Frontal cortex (tissue), 4 donors: ENCODE data around the gene MOSPD2. TPM values are rescaled to one million over a fixed set of nuclear protein-coding genes. Genes with fewer than 3 reads are reported as not detected.

Experiments used
- DNase-seq, 2 donors: peaks; one replicate each; pipeline ENCODE4 v3.0.0; 2012; ENCODE audit warnings: low spot score in 2 of 2
- FAIRE-seq: peaks from 2 replicates; lab custom pipeline; 2012; peaks lifted over from hg19 to GRCh38; lab: Jason Lieb, UNC
- total RNA-seq: library from RNA; depleted of rRNA; stranded (reverse); fragments of >200 nt; gene quantifications from one replicate; pipeline ENCODE4 v1.2.3, GENCODE V29; 2014
- donor health status: control.
- donor health status: control.
- donor health status: control.

Gene MOSPD2
- total RNA-seq, 1 donor from 2014 or later = 11.8 TPM

DNA sequence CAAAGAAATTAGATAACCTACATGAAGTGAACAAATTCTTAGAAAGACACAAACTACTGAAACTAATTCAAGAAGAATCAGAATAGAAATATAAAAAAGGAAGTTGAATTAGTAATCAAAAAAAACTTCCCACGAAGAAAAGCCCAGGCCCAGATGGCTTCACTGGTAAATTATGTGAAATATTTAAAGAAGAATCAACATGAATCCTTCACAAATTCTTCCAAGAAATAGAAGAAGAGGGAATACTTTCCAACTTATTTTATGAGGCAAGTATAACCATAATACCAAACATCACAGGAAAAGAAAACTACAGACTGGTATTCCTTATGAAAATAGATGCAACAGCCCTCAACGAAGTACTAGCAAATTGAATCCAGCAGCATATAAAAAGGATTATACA, 30.7 kb downstream of the MOSPD2 start:
- DNase-seq (no peak), FAIRE-seq (no peak)

DNA sequence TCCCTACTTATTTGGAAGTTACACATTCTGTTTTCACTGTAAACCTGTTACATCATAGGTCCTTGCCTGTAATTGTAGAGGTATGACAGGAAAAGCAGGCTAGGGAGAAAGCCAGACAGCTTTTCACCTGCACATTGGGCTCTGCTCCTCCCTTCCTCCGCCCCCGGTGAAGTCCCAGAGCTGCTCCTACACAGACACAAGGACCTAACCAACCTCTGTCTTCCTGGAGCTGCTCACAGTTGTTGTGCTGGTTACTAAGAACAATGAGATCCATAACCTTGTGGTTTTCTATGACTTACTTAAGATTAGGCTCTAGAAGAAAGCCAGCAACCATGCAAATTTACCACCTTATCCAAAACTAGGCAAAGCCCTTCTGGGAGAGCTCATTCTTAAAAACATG, 40.0 kb downstream of the MOSPD2 start:
- no peak for DNase-seq
- no peak for FAIRE-seq

DNA sequence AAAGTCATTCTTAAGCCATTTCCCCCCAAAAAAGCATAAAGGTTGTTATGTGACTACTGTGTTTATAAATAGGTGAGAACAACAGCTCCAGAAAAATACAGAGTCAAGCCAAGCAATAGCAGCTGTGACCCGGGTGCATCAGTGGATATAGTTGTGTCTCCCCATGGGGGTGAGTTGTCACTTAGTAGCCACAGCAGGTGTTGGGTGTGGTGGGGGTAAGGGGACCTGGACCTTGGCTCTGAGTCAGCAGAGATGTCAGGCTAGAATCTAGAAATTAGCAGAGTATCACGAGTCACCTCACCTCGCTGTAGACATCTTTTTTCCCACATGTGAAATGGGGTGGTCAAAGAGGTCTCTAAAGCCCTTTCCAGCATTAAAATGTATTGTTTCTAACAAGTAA, 42.4 kb downstream of the MOSPD2 start:
- FAIRE-seq = no peak
- no peak for DNase-seq

DNA sequence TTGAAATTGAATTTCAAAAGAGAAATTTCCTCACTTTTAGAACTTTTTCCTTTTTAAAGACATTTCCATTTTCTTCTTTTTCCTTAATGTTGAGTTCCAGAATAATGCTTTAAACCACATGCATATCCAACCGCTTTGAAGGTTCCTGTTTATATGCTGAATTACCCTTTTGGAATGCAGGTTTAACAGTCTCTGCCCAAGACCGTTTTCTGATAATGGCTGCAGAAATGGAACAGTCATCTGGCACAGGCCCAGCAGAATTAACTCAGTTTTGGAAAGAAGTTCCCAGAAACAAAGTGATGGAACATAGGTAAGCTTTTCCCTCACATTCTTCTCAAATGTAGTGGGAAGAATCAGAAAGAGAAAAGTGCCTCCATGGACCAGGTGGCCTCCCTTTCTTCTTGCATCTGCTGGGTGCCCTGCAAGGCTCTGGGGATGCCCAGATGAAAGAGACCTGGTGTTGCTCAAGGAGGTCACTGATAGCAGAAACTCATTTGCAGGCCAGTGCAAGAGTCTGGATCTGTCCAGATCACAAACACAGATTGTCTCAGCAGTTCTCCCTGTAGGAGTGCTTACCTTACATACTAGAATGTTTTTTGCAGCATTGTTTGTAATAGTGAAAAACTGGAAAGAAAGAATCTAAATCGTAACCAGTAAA, 42.9 kb downstream of the MOSPD2 start:
- FAIRE-seq (no peak), DNase-seq (no peak)

DNA sequence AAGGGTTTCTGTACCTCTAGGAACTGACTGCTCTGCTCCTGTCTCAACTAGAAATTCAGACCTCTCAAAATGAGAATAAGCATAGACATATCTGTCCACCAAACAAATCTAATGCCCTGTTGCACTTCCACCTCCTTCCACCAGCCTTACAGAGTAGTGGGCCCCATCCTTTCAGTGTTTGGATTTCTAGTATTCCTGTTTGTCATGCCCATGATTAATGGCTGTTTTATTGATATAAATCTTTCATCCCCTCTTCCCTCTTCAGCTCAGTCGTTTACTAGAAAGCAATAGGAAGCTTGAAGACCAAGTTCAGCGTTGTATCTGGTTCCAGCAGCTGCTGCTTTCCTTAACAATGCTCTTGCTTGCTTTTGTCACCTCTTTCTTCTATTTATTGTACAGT, 46.2 kb downstream of the MOSPD2 start:
- no peak for FAIRE-seq
- no peak for DNase-seq

DNA sequence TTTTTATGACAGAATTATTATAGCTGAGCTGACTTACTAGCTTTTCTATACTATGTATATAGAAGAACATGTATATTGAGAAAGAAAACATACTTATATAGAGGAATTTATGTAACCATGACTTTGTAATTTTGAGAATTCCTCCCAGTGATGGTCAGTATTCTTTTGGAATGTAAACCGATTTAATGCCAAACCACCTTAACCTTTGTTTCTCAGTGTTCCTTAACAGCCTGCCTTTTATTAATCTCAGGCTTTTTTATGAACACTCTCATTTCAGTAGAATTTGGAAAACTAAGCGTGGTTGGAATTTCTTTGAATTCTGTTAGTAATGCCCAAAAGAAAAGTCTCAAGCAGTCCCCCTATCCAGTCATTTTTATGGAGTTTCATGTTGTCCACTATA, 47.0 kb downstream of the MOSPD2 start:
- DNase-seq (no peak), FAIRE-seq (no peak)

DNA sequence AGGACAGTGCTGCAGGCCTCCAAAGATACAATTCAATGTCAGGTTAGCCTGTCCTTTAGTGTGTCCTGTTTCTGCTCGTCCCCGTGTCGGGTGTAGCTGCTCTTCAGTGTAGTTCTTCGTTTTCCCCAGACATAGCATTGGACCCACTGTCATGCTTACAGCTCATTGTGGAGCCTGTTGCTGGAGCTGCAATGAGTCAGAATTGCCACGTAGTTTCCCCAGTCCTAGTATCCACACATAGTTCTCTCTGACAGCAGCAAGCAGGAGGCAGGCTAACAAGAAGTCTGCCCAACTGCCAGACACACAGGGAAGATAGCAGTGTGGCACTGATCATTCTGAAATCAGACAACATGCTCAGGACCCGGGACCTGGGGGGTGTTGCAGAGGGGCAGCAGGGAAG, 49.2 kb downstream of the MOSPD2 start:
- FAIRE-seq (no peak), DNase-seq (no peak)

DNA sequence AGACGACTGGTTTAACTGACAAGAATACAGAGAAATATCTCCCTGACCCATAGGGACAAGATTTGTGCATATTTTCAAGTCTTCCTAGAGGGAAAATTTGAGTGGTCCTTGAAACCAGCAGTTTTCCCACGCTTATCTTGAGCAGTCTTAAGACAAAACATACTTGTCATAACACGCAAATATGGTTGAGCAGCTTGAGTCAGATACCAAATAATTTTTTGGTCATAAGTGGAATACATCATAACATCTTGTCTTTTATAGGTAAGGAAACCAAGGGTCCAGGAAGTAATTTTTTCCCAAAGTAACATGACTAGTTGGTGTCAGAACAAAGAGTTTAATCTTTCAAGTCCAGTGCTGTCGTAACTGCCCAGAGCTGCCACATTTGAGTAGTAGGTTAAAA, 50.5 kb downstream of the MOSPD2 start:
- DNase-seq (no peak), FAIRE-seq (no peak)

DNA sequence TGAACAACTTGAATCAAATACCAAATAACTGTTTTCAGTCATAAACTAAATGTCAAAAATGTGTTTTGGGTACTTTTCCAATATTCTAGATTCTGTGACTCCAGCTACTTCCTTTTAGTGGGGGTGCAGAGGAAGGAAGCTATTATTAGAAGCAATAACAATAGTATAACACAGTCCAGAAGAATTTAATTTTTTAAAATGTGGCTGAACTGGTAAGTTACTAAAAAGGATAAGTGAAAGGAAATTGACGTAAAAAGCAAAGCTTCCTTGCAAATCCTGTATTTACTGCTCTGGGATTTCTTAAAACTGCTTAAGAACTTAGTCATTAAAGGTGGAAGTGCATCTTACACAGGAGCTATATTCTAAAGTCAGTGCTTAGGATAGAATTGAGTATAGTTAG, 53.2 kb downstream of the MOSPD2 start:
- FAIRE-seq (no peak), DNase-seq (no peak)

DNA sequence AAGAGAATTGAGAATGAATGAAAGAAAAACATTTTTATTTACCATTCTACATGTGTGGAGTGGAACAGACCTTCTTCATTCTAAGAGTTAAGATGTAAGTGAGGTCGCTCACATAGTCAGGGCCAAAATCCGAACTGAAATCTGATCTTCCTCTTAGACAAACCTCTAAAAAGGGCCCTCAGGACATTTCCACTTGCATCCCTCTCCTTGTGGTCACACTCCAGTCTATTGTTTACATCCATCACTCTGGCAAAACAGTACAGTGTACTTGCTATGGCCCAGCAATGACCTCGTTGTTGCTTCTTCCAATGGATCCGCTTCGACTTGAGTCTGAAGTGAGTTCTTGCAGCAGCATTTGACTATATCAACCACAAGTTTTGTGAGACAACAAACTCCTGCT, 54.2 kb downstream of the MOSPD2 start:
- DNase-seq (no peak), FAIRE-seq (no peak)

DNA sequence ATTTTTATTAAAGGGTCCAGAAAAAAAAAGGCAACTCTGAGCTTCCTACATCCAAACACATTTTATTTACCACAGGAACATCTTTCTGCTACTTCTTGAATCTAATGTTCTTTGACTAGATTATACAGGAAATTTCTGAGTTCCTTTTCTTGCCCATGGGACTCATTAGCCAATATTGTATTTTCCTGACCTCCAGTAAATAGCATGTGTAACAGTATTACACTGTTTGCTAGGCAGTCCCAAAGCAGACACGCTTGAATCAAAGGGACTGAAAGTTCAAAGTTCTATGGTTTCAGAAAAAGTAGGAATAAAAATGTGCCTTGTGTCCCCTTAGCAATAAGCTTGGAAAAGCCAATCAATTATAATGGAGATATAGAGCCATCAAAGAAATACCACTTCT, 57.4 kb downstream of the MOSPD2 start:
- no peak for FAIRE-seq
- no peak for DNase-seq

DNA sequence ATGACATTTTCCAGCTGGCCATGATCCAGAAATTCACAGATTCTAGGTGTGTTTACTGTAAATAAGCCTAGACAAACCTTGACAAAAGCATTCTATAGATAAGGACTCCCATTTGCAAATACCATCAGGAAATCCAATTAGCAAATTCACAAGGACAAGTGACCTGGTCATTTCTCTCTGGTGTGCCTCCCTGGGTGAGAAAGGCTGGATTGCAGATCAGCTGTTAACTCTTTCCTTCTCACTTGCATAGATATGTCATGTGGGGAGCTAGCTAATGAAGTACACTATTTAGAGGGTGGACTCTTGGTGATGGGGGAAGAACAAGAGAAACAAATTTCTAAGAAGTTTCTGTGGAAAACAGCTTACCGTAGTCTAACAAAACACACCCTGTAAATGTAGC, 58.9 kb downstream of the MOSPD2 start:
- DNase-seq (no peak), FAIRE-seq (no peak)

DNA sequence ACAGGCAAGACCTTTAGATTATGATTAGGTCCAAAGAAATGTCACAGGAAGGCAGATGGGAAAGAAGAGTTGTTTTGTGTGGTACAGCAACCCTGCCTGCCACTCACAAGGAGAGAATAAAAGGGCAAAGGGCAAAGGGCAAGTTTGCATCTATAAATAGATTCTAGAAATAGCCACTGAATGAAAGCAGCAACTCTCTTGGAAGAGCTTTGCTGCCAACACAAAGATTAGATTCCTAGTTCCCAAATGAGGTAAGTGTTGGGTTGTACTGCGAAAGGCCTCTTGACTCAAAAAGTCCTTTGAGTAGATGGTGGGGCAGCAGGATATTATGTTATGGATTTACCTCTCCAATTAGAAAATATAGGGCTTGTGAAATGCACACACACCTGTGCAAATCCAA, 61.2 kb downstream of the MOSPD2 start:
- no peak for FAIRE-seq
- DNase-seq = no peak

DNA sequence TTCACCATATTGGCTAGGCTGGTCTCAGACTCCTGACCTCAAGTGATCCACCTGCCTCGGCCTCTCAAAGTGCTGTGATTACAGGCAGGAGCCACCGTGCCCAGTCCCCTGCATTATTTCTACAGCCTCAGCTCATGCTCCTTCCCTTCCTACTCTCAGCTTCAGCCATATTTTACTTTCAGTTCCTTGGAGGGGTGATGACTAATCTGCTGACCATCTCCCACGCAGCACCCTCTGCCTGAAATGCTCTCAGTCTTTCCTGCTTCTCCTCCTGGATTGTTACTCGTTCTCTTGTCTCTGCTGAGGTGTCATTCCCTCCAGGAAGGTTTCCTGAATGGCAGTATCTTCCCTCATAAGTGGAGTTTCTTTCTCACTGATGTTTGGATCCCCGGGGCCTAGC, 63.3 kb downstream of the MOSPD2 start:
- DNase-seq (no peak), FAIRE-seq (no peak)

DNA sequence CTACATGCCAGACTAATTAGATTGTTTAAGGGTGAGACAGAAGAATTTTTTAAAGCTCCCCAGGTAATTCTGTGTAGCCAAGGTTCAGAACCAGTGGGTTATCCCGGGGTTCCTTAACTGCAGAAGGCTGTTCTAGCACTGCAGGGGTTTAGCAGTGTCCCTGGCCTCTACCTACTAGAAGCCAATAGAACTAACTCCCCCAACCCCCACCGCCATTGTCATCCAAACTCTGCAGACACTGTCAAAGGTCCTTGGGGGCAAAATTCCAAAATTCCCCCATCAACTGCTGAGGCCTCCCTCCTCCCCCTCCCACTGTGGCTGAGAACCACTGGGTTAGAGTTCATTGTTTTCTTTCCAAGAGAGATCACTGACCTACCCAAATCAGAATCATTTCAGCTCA, 66.4 kb downstream of the MOSPD2 start:
- DNase-seq (no peak), FAIRE-seq (no peak)

DNA sequence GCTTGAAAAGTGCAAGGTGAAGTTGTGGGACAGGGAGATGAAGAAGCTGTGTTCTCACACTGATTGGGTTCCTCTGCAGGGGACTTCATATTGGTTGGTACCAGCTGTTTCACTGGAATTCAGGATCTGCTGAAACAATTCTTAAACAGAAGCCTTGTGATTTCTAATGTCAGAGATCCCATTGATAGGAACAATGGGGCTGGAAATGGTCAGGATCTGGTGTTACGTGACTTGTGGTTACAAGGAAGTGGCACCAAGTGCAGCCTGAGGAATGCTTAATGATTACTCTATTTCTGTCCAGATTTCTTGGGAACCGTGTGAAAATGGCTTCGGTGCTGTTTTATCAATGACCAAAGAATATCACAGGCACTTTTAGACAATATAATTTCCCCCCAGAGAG, 68.1 kb downstream of the MOSPD2 start:
- FAIRE-seq (no peak), DNase-seq (no peak)

DNA sequence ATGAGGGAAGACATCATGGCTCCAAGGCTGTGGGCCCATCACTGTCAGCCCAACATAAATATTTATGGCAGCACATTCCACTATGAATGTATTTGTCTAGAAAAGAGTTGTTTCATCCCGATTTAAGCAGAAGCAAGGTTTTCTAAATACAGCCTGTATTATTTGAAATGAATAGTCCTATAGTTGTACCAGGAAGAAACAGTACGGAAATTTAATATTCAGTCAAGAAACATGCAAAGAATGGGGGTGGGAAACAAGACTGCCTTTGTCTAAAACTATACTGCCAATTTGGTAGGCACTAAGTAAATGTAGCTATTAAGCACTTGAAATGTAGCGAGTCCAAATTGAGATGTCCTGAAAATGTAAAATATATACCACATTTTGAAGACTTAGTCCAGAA, 69.1 kb downstream of the MOSPD2 start:
- no peak for FAIRE-seq
- no peak for DNase-seq

DNA sequence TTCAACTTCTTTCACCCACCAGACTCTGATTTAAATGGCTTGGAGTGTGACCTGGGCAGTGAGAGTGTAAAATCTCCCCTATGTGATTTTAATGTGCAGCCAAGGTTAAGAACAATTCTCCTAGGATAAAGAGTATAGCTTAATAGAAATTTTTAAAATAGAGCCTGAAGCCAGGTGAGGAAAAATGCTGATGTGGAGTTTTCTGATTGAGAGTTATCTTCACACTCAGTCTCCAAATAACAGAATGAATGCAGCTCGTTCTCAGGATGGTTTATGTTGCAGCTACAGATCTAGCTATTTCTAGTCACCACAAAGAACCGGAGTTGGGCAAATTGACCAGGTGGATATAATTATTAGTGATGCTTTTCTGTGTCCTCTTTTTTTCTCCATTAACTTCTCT, 70.7 kb downstream of the MOSPD2 start:
- DNase-seq = no peak
- no peak for FAIRE-seq

DNA sequence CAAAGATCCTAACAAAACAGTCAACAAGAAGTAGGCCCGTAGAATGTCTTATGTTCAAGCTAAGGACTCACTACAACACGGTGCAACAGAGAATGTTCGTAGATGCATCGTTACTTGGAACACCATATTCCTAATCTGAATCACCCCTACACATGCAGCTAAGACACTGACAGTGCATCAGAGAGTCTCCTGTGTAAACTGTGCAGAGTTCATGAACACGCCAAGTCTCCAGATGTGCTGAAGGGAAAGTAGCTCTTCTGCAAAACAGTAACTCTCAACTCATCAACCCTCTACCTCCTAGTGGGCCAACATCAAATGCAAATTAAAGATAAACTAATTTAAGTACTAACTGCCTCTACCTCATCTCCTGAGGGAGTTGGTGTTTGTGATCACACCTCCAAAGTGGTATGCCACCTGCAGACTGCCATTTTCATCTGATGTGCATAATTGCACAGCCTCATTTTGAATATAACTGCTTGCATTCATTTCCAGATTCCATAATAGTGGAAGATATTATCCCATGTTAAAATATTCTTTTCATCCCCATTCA, 73.5 kb downstream of the MOSPD2 start:
- FAIRE-seq (no peak), DNase-seq (no peak)

DNA sequence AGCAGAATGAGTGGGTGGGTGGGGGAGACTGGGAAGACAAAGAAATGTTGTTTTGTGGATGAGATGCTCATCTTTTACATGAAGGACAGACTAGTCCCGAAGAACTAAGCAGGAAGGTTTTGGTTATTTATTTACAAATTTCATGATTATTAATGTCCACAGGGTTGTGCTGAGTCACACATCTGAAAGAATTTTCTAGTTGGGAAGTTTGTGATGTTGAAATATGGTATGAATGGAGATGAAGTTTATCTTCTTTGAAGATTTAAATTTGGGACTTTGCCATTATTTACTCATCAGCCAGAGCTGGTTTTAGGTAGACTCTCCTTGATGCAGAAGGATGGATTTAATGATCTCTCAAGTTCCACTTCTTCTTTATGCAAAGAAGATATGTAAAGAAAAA, 75.5 kb downstream of the MOSPD2 start:
- DNase-seq (no peak), FAIRE-seq (no peak)

DNA sequence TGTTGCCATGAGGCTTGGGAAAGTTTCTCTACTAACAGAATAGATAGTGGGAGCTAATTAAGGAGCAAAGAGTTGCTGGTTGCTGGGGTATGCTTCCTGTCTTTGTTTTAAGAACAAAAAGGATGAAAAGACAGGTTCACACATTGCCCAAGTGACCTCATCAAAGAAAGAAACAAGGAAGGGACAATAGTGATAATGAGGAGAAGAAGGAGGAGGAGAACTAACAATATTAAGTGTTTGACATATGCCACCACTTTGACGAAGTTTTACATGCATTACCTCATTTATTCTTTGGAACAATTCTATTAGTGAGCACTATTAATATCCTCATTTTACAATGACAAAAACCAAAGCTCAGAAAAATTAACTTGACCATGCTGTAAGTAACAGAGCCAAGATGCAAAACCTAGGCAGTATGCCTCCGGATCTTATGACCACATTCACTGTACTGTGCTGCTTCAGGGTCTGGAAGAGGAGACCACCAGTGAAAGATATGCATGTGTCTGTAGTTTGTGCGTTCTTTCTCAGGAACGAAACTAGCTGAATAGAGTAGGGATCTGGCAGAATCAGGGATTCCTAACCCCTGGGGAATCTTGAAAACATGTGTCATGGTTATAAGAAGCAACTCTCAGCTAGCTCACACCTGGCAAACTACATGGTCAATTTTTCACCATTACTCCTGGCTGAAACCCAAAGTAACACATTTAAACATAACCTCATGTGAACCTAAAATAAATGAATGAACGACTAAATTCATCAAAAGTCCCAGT, 83.8 kb downstream of the MOSPD2 start:
- DNase-seq (no peak), FAIRE-seq (no peak)
